Adrenal gland (tissue), 12 donors: Measurements from ENCODE around the gene TAF3. TPM values are rescaled to one million over a fixed set of nuclear protein-coding genes. Genes with fewer than 3 reads are reported as not detected.

Source experiments
- DNase-seq, 7 donors: peaks; one replicate each; pipeline ENCODE4 v3.0.0-alpha.2; 2019 to 2020
- H3K27ac ChIP-seq, 5 donors: fragments of 200-600 bp; sonication (generic) in 4 of 5; 1 replicate in 3 of 5; 2 replicates in 2 of 5; pipeline versions ENCODE4 v1.5.1 to v1.8.0; 2016 to 2020; ENCODE audit warnings: mild to moderate bottlenecking in 1 of 5
- H3K27me3 ChIP-seq: fragments of 200-600 bp; 2 replicates; pipeline ENCODE4 v1.8.0; 2021
- H3K36me3 ChIP-seq, 2 donors: fragments of 200-600 bp; replicated peaks in 1 of 2; 1 replicate in 1 of 2; 2 replicates in 1 of 2; pipeline versions ENCODE4 v1.5.1 to v1.8.0; 2018 to 2022
- H3K4me1 ChIP-seq, 2 donors: fragments of 200-600 bp; replicated peaks in 1 of 2; 1 replicate in 1 of 2; 2 replicates in 1 of 2; pipeline versions ENCODE4 v1.5.1 to v1.8.0; 2018 to 2021
- H3K4me3 ChIP-seq, 4 donors: fragments of 200-600 bp; sonication (generic) in 3 of 4; one replicate each; pipeline ENCODE4 v1.5.1; 2016 to 2018
- H3K9me3 ChIP-seq, 3 donors: fragments of 200-600 bp; sonication (generic) in 1 of 3; replicated peaks in 1 of 3; 1 replicate in 2 of 3; 2 replicates in 1 of 3; pipeline versions ENCODE4 v1.5.1 to v1.8.0; 2016 to 2021
- POLR2A ChIP-seq, 2 donors: fragments of 450-650 bp; IDR thresholded peaks; one replicate each; pipeline ENCODE4 v1.6.1; 2017; ENCODE audit warnings: antibody characterized with exemption in 2 of 2, mild to moderate bottlenecking in 2 of 2, moderate library complexity in 1 of 2
- WGBS, 4 donors: extraction: QIAGEN DNeasy Blood & Tissue Kit in 2 of 4; methylation state at CpG; one replicate each; pipeline versions ENCODE4 v1.1.5 to v1.1.7; 2013 to 2017; 5-methylcytosine and 5-hydroxymethylcytosine counted together
- intact Hi-C, 2 donors: fragments of 100-400 bp; cut with DNase I; formaldehyde crosslinking; loops; one replicate each; pipeline versions ENCODE4 v1.14.1 to v1.15.0; 2022 to 2023
- polyA plus RNA-seq, 3 donors: library from polyadenylated mRNA; stranded (reverse); fragments of 200-250 nt in 2 of 3; fragments of 350-450 nt in 1 of 3; fragmentation: Illumina TruSeq in 1 of 3; extraction: RNeasy Lipid Tissue Mini Kit (QIAGEN cat#74804) in 1 of 3; gene quantifications; one replicate each; pipeline ENCODE4 v1.2.3, GENCODE V29; 2013 to 2014
- total RNA-seq, 9 donors: library from RNA; depleted of rRNA in 4 of 9; stranded (reverse); fragments of >200 nt in 4 of 9; fragments of 120-200 nt in 1 of 9; fragmentation: NEBNext Ultra II Directional in 1 of 9; extraction: Animal tissue kit (Norgen Biotek cat#: 25700) in 1 of 9; gene quantifications; one replicate each; pipeline versions ENCODE4 v1.1.0 to v1.2.4, GENCODE V29; 2013 to 2023
- TF ChIP-seq, protein P1 (sequence below), 6 experiments: fragments of 450-650 bp in 4 of 6; fragments of 200-600 bp in 2 of 6; sonication (generic) in 1 of 6; IDR thresholded peaks; 1 replicate in 5 of 6; 2 replicates in 1 of 6; pipeline versions ENCODE4 v1.5.1 to v1.8.0; 2016 to 2021; ENCODE audit warnings: antibody characterized with exemption in 6 of 6, mild to moderate bottlenecking in 2 of 6, moderate library complexity in 1 of 6
- donor health status: healthy with polysubstance abuse.
- donor health status: Bipolar disorder and iron deficiency.
- donor health status: DM: yes; HTN: yes; CAD: no.
- donor health status: DM: no; HTN: no; CAD: no.
- donor health status: DM: no; HTN: no; CAD: no.
- donor health status: DM: yes; HTN: yes; CAD: no.

Gene TAF3
- total and polyA plus RNA-seq, 12 donors, result 3.5 to 16.6 (median 7.6) TPM

DNA sequence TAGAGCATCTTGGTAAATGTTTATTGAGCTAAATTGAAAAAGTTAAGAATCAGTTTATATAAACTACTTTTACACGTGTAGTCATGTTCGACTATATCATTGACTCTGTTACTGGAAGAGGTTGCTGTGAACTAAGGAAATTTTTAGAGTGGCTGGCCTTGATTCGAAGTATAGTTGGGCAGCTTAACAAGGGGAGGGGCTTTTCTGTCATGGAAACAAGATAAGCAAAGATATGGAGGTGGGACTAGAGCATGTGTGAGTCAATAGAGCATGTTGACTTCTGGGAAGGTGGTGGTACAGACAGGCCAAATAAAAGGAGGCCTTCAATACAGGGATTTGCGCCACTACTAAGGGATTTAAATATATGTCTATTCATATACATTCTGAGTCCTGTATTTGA, 22.7 kb upstream of the TAF3 start:
- TF ChIP-seq POLR2A (IDR thresholded peaks at IDR 0.05), result peak in 1 of 2 donors; percentile 24
- TF ChIP-seq, protein P1, sequence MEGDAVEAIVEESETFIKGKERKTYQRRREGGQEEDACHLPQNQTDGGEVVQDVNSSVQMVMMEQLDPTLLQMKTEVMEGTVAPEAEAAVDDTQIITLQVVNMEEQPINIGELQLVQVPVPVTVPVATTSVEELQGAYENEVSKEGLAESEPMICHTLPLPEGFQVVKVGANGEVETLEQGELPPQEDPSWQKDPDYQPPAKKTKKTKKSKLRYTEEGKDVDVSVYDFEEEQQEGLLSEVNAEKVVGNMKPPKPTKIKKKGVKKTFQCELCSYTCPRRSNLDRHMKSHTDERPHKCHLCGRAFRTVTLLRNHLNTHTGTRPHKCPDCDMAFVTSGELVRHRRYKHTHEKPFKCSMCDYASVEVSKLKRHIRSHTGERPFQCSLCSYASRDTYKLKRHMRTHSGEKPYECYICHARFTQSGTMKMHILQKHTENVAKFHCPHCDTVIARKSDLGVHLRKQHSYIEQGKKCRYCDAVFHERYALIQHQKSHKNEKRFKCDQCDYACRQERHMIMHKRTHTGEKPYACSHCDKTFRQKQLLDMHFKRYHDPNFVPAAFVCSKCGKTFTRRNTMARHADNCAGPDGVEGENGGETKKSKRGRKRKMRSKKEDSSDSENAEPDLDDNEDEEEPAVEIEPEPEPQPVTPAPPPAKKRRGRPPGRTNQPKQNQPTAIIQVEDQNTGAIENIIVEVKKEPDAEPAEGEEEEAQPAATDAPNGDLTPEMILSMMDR (IDR thresholded peaks at IDR 0.05), result no peak
- no peaks in the 10 kb centered on the region for H3K9me3 ChIP-seq
- H3K27ac ChIP-seq, result peak overlapping the region; percentile 67 to 93 (median 71)
- H3K27me3 ChIP-seq, result no peaks in the 10 kb centered on the region
- H3K36me3 ChIP-seq, result peaks cover 0 to 32% of the 10 kb centered on the region in 2 donors
- peak in 6 of 7 donors; percentile 48 to 81 (median 72) for DNase-seq
- WGBS, 4 donors, result 32 to 43% (median 39%) methylated on average over 4 of the region's 4 CpGs
- peaks cover 32 to 83% of the 10 kb centered on the region in 2 donors for H3K4me1 ChIP-seq
- peak overlapping the region in 1 of 4 donors; percentile 4 for H3K4me3 ChIP-seq
- intact Hi-C loops, result no loop called here

DNA sequence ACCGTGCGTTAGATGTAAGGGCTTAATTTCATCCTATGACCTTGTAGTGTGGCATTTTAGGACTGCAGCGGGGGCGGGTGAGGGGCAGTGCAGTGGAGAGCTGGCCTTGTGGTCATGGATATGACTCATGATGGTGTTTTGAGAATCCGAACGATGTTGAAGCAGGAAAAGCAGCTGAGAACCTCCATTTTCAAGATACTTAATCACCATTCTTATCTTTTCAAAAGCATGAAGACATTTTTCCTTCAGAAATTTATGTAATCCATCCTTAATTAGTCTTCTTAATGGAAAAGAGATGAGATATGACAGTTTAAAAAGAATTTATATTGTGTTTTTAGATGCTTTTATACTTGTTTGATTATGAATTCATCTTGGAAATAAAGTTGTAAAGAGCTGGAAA, 20.7 kb upstream of the TAF3 start:
- TF ChIP-seq POLR2A (IDR thresholded peaks at IDR 0.05), result no peak
- TF ChIP-seq, protein P1 (IDR thresholded peaks at IDR 0.05), result no peak
- peak; percentile 77 to 91 (median 88) for DNase-seq
- Histone ChIP-seq H3K27me3 (no peaks in the 10 kb centered on the region), H3K4me1 (peaks cover 27 to 64% of the 10 kb centered on the region in 2 donors), H3K9me3 (no peaks in the 10 kb centered on the region), H3K36me3 (peaks cover 0 to 52% of the 10 kb centered on the region in 2 donors), H3K27ac (peak overlapping the region; percentile 57 to 85 (median 59)), H3K4me3 (peak overlapping the region in 1 of 4 donors; percentile 17)
- intact Hi-C loops, result no loop called here
- 25 to 39% (median 37%) methylated on average over 6 of the region's 6 CpGs for WGBS, 4 donors

DNA sequence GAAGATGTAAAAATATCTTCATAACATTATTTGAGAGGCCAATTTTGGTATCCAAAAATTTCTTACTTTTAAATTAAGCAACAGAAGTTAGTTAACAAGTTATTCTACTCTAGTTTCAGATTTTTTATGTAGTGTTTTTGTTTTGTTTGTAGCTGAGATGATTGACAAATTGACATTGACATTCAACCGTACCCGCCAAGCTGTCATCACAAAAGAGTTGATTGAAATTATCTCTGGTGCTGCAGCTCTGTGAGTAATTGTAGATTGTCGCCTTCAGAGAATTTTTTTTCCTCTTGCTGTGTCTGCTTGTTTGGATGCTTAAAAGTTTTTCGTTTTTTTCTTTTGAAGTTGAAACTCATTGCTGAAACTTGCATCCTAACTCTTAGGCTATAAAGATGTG, 15.7 kb upstream of the TAF3 start:
- H3K36me3 ChIP-seq, result peaks cover 0 to 92% of the 10 kb centered on the region in 2 donors

DNA sequence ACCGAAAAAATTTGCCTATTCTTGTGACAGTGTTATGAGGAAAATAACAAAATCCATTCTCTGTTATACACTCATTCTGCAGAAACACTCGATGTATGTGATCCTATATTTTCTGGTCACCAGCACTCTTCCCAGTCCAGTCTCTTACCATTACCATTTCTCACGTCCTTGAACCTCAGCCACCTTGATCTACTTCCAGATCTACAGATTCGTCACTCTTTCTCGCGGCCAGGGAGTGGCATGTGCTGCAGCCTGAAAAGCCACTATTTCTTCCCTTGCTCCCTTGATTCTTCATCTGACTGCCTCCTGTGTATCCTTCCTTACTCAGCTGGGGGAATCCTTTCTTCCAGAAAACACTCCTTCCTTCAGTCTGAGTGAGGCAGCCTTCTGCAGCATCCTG, 14.1 kb upstream of the TAF3 start:
- intact Hi-C loops, result no loop called here
- H3K27ac ChIP-seq, result peak overlapping the region in 2 of 5 donors; percentile 29 to 42
- no peaks in the 10 kb centered on the region for H3K9me3 ChIP-seq
- no peak overlapping the region for H3K4me3 ChIP-seq
- DNase-seq, result peak in 2 of 7 donors; percentile 38 to 39
- WGBS, 4 donors, result 56 to 65% (median 59%) methylated on average over 6 of the region's 6 CpGs
- H3K4me1 ChIP-seq, result peaks cover 7 to 18% of the 10 kb centered on the region in 2 donors
- H3K36me3 ChIP-seq, result peaks cover 0 to 93% of the 10 kb centered on the region in 2 donors
- H3K27me3 ChIP-seq, result no peaks in the 10 kb centered on the region
- TF ChIP-seq, protein P1 (IDR thresholded peaks at IDR 0.05), result no peak
- no peak for TF ChIP-seq POLR2A (IDR thresholded peaks at IDR 0.05)

More for the DNA sequence above, 15.7 kb upstream of the TAF3 start:
- Histone ChIP-seq H3K27ac (no peak overlapping the region), H3K4me3 (no peak overlapping the region), H3K4me1 (peaks cover 15 to 28% of the 10 kb centered on the region in 2 donors), H3K27me3 (no peaks in the 10 kb centered on the region), H3K9me3 (no peaks in the 10 kb centered on the region)
- no peak for TF ChIP-seq POLR2A (IDR thresholded peaks at IDR 0.05)
- TF ChIP-seq, protein P1 (IDR thresholded peaks at IDR 0.05), result no peak
- 86 to 93% (median 88%) methylated on average over 4 of the region's 4 CpGs for WGBS, 4 donors
- intact Hi-C loops, result no loop called here
- DNase-seq, result no peak
